Lower leg skin (tissue), 3 donors: ENCODE measurements around the gene SPIN2B.

Experiments
- POLR2A ChIP-seq, 2 donors: fragments of 450-650 bp; IDR thresholded peaks; one replicate each; pipeline ENCODE4 v1.6.1; 2016 to 2017; ENCODE audit warnings: antibody characterized with exemption in 2 of 2, mild to moderate bottlenecking in 1 of 2, moderate library complexity in 1 of 2
- TF ChIP-seq, protein P1 (sequence below), 3 donors: fragments of 450-650 bp; IDR thresholded peaks; one replicate each; pipeline ENCODE4 v1.5.1; 2016; ENCODE audit warnings: antibody characterized with exemption in 3 of 3, mild to moderate bottlenecking in 3 of 3, moderate library complexity in 2 of 3

DNA sequence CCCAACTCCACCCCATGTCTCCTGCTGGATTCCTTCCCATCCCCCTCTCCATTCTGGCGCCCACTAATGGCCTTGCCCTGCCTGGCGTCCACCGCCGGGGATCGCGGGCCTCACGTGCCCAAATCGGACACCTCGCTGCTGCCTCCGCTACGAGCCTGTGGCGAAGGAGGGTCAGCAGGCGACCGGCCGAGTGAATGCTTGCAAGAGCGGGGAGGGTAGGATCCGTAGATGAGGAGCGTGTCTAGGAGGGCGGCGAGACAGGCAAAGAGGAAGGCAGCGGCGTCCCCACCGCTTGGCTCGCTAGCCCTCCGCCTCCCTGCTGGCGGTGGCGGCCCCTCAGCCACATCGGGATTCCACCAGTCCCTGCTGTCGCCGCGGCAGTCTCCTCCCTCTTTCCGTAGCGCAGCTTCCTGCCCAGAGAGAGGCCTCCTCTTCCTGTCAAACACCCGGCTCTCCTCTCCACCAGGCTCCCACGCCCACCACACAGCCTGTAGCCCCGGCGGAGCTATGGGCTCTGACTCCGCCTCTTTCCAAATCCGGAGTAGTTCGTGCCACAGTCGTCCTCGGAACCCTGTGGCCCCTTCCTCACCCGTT is at the start of gene SPIN2B:
- no peak for TF ChIP-seq POLR2A (IDR thresholded peaks at IDR 0.05)
- TF ChIP-seq, protein P1, sequence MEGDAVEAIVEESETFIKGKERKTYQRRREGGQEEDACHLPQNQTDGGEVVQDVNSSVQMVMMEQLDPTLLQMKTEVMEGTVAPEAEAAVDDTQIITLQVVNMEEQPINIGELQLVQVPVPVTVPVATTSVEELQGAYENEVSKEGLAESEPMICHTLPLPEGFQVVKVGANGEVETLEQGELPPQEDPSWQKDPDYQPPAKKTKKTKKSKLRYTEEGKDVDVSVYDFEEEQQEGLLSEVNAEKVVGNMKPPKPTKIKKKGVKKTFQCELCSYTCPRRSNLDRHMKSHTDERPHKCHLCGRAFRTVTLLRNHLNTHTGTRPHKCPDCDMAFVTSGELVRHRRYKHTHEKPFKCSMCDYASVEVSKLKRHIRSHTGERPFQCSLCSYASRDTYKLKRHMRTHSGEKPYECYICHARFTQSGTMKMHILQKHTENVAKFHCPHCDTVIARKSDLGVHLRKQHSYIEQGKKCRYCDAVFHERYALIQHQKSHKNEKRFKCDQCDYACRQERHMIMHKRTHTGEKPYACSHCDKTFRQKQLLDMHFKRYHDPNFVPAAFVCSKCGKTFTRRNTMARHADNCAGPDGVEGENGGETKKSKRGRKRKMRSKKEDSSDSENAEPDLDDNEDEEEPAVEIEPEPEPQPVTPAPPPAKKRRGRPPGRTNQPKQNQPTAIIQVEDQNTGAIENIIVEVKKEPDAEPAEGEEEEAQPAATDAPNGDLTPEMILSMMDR (IDR thresholded peaks at IDR 0.05) = no peak
